Body of pancreas (tissue), 4 donors: ENCODE results near the gene NIT2. TPM values are rescaled to one million over a fixed set of nuclear protein-coding genes. Genes with fewer than 3 reads are reported as not detected.
"Not testable (repeated sequence)": the region's sequence is repeated elsewhere in the genome, so short reads cannot be mapped to it uniquely, and the experiment has no call there.

Experiments
- ATAC-seq: fragments of 150-250 bp; one replicate; pipeline ENCODE4 v1.9.1; 2016
- DNase-seq, 4 donors: peaks; one replicate each; pipeline ENCODE4 v3.0.0-alpha.2; 2019
- H3K27ac ChIP-seq, 4 donors: fragments of 200-600 bp; sonication (generic); 1 replicate in 3 of 4; 2 replicates in 1 of 4; pipeline versions ENCODE4 v1.5.1 to v1.6.1; 2016 to 2019; ENCODE audit warnings: mild to moderate bottlenecking in 1 of 4, mixed read lengths in 1 of 4, moderate library complexity in 1 of 4
- H3K27me3 ChIP-seq, 2 donors: fragments of 200-600 bp; sonication (generic); one replicate each; pipeline ENCODE4 v1.6.0; 2016; ENCODE audit warnings: mild to moderate bottlenecking in 1 of 2
- H3K36me3 ChIP-seq, 2 donors: fragments of 200-600 bp; sonication (generic); replicated peaks in 1 of 2; 2 replicates each; pipeline ENCODE4 v1.5.1; 2016; ENCODE audit warnings: low read depth in 2 of 2; ENCODE audit not compliant: insufficient read depth in 1 of 2
- H3K4me1 ChIP-seq: fragments of 200-600 bp; sonication (generic); one replicate; pipeline ENCODE4 v1.6.0; 2016
- H3K4me3 ChIP-seq, 2 donors: fragments of 200-600 bp; sonication (generic); 1 replicate in 1 of 2; 2 replicates in 1 of 2; pipeline ENCODE4 v1.5.1; 2016 to 2019
- H3K9me3 ChIP-seq, 3 donors: fragments of 200-600 bp; sonication (generic); 1 replicate in 2 of 3; 2 replicates in 1 of 3; pipeline ENCODE4 v1.5.1; 2016
- CTCF ChIP-seq, 7 experiments: fragments of 450-650 bp in 4 of 7; fragments of 200-600 bp in 3 of 7; sonication (generic) in 3 of 7; IDR thresholded peaks; one replicate each; pipeline ENCODE4 v1.5.1; 2016 to 2019; ENCODE audit warnings: antibody characterized with exemption in 7 of 7
- POLR2A ChIP-seq, 3 donors: fragments of 450-650 bp; IDR thresholded peaks; one replicate each; pipeline ENCODE4 v1.6.1; 2016; ENCODE audit warnings: antibody characterized with exemption in 3 of 3, mild to moderate bottlenecking in 2 of 3
- WGBS, 2 donors: methylation state at CpG; one replicate each; pipeline ENCODE4 v1.1.5; 2017; 5-methylcytosine and 5-hydroxymethylcytosine counted together
- intact Hi-C: fragments of 100-400 bp; cut with DNase I; formaldehyde crosslinking; loops from one replicate; pipeline ENCODE4 v1.15.1; 2023
- total RNA-seq, 2 donors: library from RNA; depleted of rRNA; stranded (reverse); fragments of >200 nt; gene quantifications; one replicate each; pipeline ENCODE4 v1.1.0, GENCODE V29; 2016

NIT2 gene
- total RNA-seq, 2 donors from 2014 or later = 21.5 to 32.6 TPM

DNA sequence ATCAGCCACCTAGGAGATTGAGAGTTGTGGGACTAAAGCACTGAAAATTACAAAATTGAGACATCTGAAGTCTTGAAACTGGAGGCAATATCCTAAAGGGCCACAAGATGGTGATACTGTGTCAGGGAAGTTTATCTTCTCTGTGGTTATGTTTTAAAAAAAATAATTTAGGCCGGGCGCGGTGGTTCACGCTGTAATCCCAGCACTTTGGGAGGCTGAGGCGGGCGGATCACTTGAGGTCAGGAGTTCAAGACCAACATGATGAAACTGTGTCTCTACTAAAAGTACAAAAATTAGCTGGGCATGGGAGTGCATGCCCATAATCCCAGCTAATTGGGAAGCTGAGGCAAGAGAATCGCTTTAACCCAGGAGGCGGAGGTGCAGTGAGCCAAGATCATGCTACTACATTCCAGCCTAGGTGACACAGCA, 17.9 kb upstream of the NIT2 start:
- ATAC-seq = peak; percentile 82
- Histone ChIP-seq H3K27ac (no peak overlapping the region), H3K9me3 (no peaks in the 10 kb centered on the region), H3K4me3 (no peak overlapping the region), H3K27me3 (no peaks in the 10 kb centered on the region), H3K4me1 (no peaks in the 10 kb centered on the region), H3K36me3 (peaks cover 0 to under 1% of the 10 kb centered on the region in 2 donors)
- 44 to 52% methylated on average over 8 of the region's 8 CpGs for WGBS, 2 donors
- DNase-seq = peak; percentile 20 to 53 (median 26)
- intact Hi-C loops = no loop called here
- TF ChIP-seq POLR2A (IDR thresholded peaks at IDR 0.05) (no peak), CTCF (IDR thresholded peaks at IDR 0.05) (peak in 6 of 7 experiments; percentile 42 to 71 (median 66))

GRCh38 chr3:100317912-100318311, 16.6 kb upstream of the NIT2 start:
- ATAC-seq = no peak
- no peak overlapping the region for H3K4me3 ChIP-seq
- H3K4me1 ChIP-seq = no peaks in the 10 kb centered on the region
- 78 to 92% methylated on average over 2 of the region's 2 CpGs for WGBS, 2 donors
- intact Hi-C loops = no loop called here
- H3K9me3 ChIP-seq = no peaks in the 10 kb centered on the region
- no peaks in the 10 kb centered on the region for H3K36me3 ChIP-seq
- DNase-seq = no peak
- H3K27ac ChIP-seq = no peak overlapping the region
- no peaks in the 10 kb centered on the region for H3K27me3 ChIP-seq
- TF ChIP-seq POLR2A (IDR thresholded peaks at IDR 0.05) (no peak), CTCF (IDR thresholded peaks at IDR 0.05) (no peak)

GRCh38 chr3:100319951-100320350, 14.6 kb upstream of the NIT2 start:
- no peaks in the 10 kb centered on the region for H3K27me3 ChIP-seq
- no peak for DNase-seq
- peaks cover 0 to 3% of the 10 kb centered on the region in 2 donors for H3K36me3 ChIP-seq
- ATAC-seq = no peak
- H3K27ac ChIP-seq = no peak overlapping the region
- intact Hi-C loops = loop anchor here (10.0 kb wide), 1 partner anchor 285 kb away; the partner anchor contains the start of gene ADGRG7
- H3K4me3 ChIP-seq = no peak overlapping the region
- no peaks in the 10 kb centered on the region for H3K4me1 ChIP-seq
- H3K9me3 ChIP-seq = no peaks in the 10 kb centered on the region
- no peak for TF ChIP-seq POLR2A (IDR thresholded peaks at IDR 0.05)
- no peak for TF ChIP-seq CTCF (IDR thresholded peaks at IDR 0.05)
- WGBS, 2 donors = 89% methylated on average over 2 of the region's 2 CpGs

GRCh38 chr3:100324044-100324443, 10.5 kb upstream of the NIT2 start:
- Histone ChIP-seq H3K9me3 (no peaks in the 10 kb centered on the region), H3K4me3 (no peak overlapping the region), H3K27me3 (no peaks in the 10 kb centered on the region), H3K36me3 (peaks cover 0 to 3% of the 10 kb centered on the region in 2 donors), H3K27ac (no peak overlapping the region), H3K4me1 (no peaks in the 10 kb centered on the region)
- DNase-seq = no peak
- no peak for ATAC-seq
- intact Hi-C loops = loop anchor here (10.0 kb wide), 1 partner anchor 281 kb away; the partner anchor contains the start of gene ADGRG7
- no peak for TF ChIP-seq CTCF (IDR thresholded peaks at IDR 0.05)
- TF ChIP-seq POLR2A (IDR thresholded peaks at IDR 0.05) = no peak

DNA sequence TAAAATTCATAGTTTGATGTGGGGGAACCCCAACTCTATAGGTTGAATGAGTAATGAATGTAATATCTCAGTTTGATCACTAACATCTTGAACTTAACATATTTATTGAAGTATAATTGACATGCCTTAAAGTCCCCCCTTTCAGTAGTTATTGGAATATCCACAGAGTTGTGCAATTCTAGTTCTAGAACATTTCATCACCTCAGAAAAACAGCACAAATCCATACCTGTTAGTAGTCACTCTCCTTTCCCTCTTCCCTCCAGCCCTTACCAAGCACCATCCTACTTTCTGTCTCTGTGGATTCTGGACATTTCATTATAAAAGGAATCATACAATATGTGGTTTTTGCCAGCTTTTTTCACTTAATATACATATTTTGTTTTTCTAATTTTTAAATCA, 8.7 kb upstream of the NIT2 start:
- no peak for DNase-seq
- Histone ChIP-seq H3K4me1 (no peaks in the 10 kb centered on the region), H3K27ac (no peak overlapping the region), H3K27me3 (no peaks in the 10 kb centered on the region), H3K4me3 (no peak overlapping the region), H3K9me3 (no peaks in the 10 kb centered on the region), H3K36me3 (peaks cover 0 to 3% of the 10 kb centered on the region in 2 donors)
- intact Hi-C loops = loop anchor here (10.0 kb wide), 1 partner anchor 279 kb away; the partner anchor contains the start of gene ADGRG7
- ATAC-seq = no peak
- TF ChIP-seq POLR2A (IDR thresholded peaks at IDR 0.05) (no peak), CTCF (IDR thresholded peaks at IDR 0.05) (no peak)

DNA sequence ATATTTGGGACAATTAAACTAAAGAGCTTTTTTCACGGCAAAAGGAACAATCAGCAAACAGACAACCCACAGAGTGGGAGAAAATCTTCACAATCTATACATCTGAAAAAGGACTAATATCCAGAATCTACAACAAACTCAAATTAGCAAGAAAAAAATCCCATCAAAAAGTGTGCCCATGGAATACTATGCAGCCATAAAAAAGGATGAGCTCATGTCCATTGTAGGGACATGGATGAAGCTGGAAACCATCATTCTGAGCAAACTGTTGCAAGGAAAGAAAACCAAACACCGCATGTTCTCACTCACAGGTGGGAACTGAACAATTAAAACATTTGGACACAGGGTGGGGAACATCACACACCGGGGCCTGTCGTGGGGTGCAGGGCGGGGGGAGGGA, 7.2 kb upstream of the NIT2 start:
- H3K4me3 ChIP-seq, ATAC-seq, H3K36me3 ChIP-seq, DNase-seq, H3K4me1 ChIP-seq, H3K9me3 ChIP-seq, H3K27me3 ChIP-seq, H3K27ac ChIP-seq: not testable (repeated sequence)
- WGBS, 2 donors = 96 to 98% methylated on average over 5 of the region's 5 CpGs
- intact Hi-C loops = loop anchor here (10.0 kb wide), 1 partner anchor 277 kb away; the partner anchor contains the start of gene ADGRG7
